Measurements from ENCODE around the gene PSORS1C2. TPM values are rescaled to one million over a fixed set of nuclear protein-coding genes. Genes with fewer than 3 reads are reported as not detected.
"Not testable (repeated sequence)": the region's sequence is repeated elsewhere in the genome, so short reads cannot be mapped to it uniquely, and the experiment has no call there.

Gene PSORS1C2
- polyA plus RNA-seq (2013), result not detected

GRCh38 chr6:31138982-31139381 lies at the start of gene PSORS1C2:
Gene PSORS1C2 (minus strand): TSS chr6:31139066. CDS start chr6:31139026, 40 bp downstream.
- 100% methylated on average over 2 of the region's 4 CpGs for WGBS (ENCODE audit: insufficient coverage)
- POLR2A ChIA-PET, result no interaction called here
- Histone ChIP-seq H3K9me3 (ENCODE audit: control extremely low read depth in 1 of 5, control insufficient read depth in 4 of 5, insufficient read depth in 2 of 5, low read depth in 1 of 5, low read length in 4 of 5) (no peaks in the 10 kb centered on the region), H3K27me3 (replicated peaks in 2 of 5; ENCODE audit: control insufficient read depth in 4 of 5, insufficient read depth in 5 of 5, low read length in 4 of 5) (peaks cover 0 to 2% (median 0%) of the 10 kb centered on the region in 5 experiments), H3K36me3 (ENCODE audit: control insufficient read depth in 4 of 4, insufficient read depth in 4 of 4, low read length in 3 of 4) (peaks cover 0 to 17% (median 10%) of the 10 kb centered on the region in 4 experiments), H3K4me1 (ENCODE audit: control extremely low read depth in 1 of 4, control insufficient read depth in 4 of 4, insufficient read depth in 4 of 4, low read length in 3 of 4) (peaks cover 0 to 7% (median 4%) of the 10 kb centered on the region in 4 experiments), H3K4me3 (ENCODE audit: control insufficient read depth in 1 of 7, extremely low read depth in 1 of 7, insufficient read depth in 4 of 7, low read depth in 2 of 7, low read length in 6 of 7) (peak within 1 kb of the TSS in 1 of 7 experiments; percentile 44), H3K27ac (ENCODE audit: insufficient read depth in 1 of 2, low read depth in 1 of 2, low read length in 2 of 2, poor library complexity in 1 of 2, severe bottlenecking in 2 of 2) (no peak within 1 kb of the TSS)
- CTCF ChIA-PET, result interaction anchor here (0.6 to 5.1 kb wide), 9 partner anchors 8 to 233 kb away, joined by 3 to 31 read pairs (median 5); no protein-coding TSS in a partner anchor
- no peak for DNase-seq

- H3K4me1 ChIP-seq (ENCODE audit: control extremely low read depth in 1 of 4, control insufficient read depth in 4 of 4, insufficient read depth in 4 of 4, low read length in 3 of 4), result peaks cover 0 to 3% (median 0%) of the 10 kb centered on the region in 4 experiments
- H3K4me3 ChIP-seq (ENCODE audit: control insufficient read depth in 1 of 7, extremely low read depth in 1 of 7, insufficient read depth in 4 of 7, low read depth in 2 of 7, low read length in 6 of 7), result no peak overlapping the region
- CTCF ChIA-PET, result no interaction called here
- no peaks in the 10 kb centered on the region for H3K27me3 ChIP-seq (replicated peaks in 2 of 5; ENCODE audit: control insufficient read depth in 4 of 5, insufficient read depth in 5 of 5, low read length in 4 of 5)
- no peaks in the 10 kb centered on the region for H3K9me3 ChIP-seq (ENCODE audit: control extremely low read depth in 1 of 5, control insufficient read depth in 4 of 5, insufficient read depth in 2 of 5, low read depth in 1 of 5, low read length in 4 of 5)
- H3K36me3 ChIP-seq (ENCODE audit: control insufficient read depth in 4 of 4, insufficient read depth in 4 of 4, low read length in 3 of 4), result no peaks in the 10 kb centered on the region
- no peak overlapping the region for H3K27ac ChIP-seq (ENCODE audit: insufficient read depth in 1 of 2, low read depth in 1 of 2, low read length in 2 of 2, poor library complexity in 1 of 2, severe bottlenecking in 2 of 2)
- DNase-seq, result no peak
- POLR2A ChIA-PET, result no interaction called here
- 83% methylated on average over 2 of the region's 5 CpGs for WGBS (ENCODE audit: insufficient coverage)
Measured at GRCh38 chr6:31187780-31188194, 48.9 kb upstream of the PSORS1C2 start.

- Histone ChIP-seq H3K4me3 (ENCODE audit: control insufficient read depth in 1 of 7, extremely low read depth in 1 of 7, insufficient read depth in 4 of 7, low read depth in 2 of 7, low read length in 6 of 7) (no peak overlapping the region), H3K4me1 (ENCODE audit: control extremely low read depth in 1 of 4, control insufficient read depth in 4 of 4, insufficient read depth in 4 of 4, low read length in 3 of 4) (peaks cover 0 to 3% (median 0%) of the 10 kb centered on the region in 4 experiments), H3K36me3 (ENCODE audit: control insufficient read depth in 4 of 4, insufficient read depth in 4 of 4, low read length in 3 of 4) (no peaks in the 10 kb centered on the region), H3K27ac (ENCODE audit: insufficient read depth in 1 of 2, low read depth in 1 of 2, low read length in 2 of 2, poor library complexity in 1 of 2, severe bottlenecking in 2 of 2) (no peak overlapping the region), H3K27me3 (replicated peaks in 2 of 5; ENCODE audit: control insufficient read depth in 4 of 5, insufficient read depth in 5 of 5, low read length in 4 of 5) (no peaks in the 10 kb centered on the region), H3K9me3 (ENCODE audit: control extremely low read depth in 1 of 5, control insufficient read depth in 4 of 5, insufficient read depth in 2 of 5, low read depth in 1 of 5, low read length in 4 of 5) (no peaks in the 10 kb centered on the region)
- 96% methylated on average over 20 of the region's 24 CpGs for WGBS (ENCODE audit: insufficient coverage)
- no peak for DNase-seq
- POLR2A ChIA-PET, result no interaction called here
- CTCF ChIA-PET, result no interaction called here
Measured at GRCh38 chr6:31186052-31186734, 47.3 kb upstream of the PSORS1C2 start.

GRCh38 chr6:31185695-31186051 lies 46.8 kb upstream of the PSORS1C2 start:
- 100% methylated on average over 1 of the region's 4 CpGs for WGBS (ENCODE audit: insufficient coverage)
- POLR2A ChIA-PET; CTCF ChIA-PET; H3K27me3 ChIP-seq (replicated peaks in 2 of 5; ENCODE audit: control insufficient read depth in 4 of 5, insufficient read depth in 5 of 5, low read length in 4 of 5); H3K27ac ChIP-seq (ENCODE audit: insufficient read depth in 1 of 2, low read depth in 1 of 2, low read length in 2 of 2, poor library complexity in 1 of 2, severe bottlenecking in 2 of 2); H3K36me3 ChIP-seq (ENCODE audit: control insufficient read depth in 4 of 4, insufficient read depth in 4 of 4, low read length in 3 of 4); H3K4me1 ChIP-seq (ENCODE audit: control extremely low read depth in 1 of 4, control insufficient read depth in 4 of 4, insufficient read depth in 4 of 4, low read length in 3 of 4); H3K9me3 ChIP-seq (ENCODE audit: control extremely low read depth in 1 of 5, control insufficient read depth in 4 of 5, insufficient read depth in 2 of 5, low read depth in 1 of 5, low read length in 4 of 5); H3K4me3 ChIP-seq (ENCODE audit: control insufficient read depth in 1 of 7, extremely low read depth in 1 of 7, insufficient read depth in 4 of 7, low read depth in 2 of 7, low read length in 6 of 7); DNase-seq: not testable (repeated sequence)

- WGBS (ENCODE audit: insufficient coverage), result 100% methylated on average over 3 of the region's 6 CpGs
- POLR2A ChIA-PET, result not testable (repeated sequence)
- CTCF ChIA-PET, result interaction anchor here (0.8 to 1.0 kb wide), 2 partner anchors 13 to 18 kb away, joined by 3 to 4 read pairs; no protein-coding TSS in a partner anchor
Measured at GRCh38 chr6:31183859-31184258, 45.0 kb upstream of the PSORS1C2 start.

GRCh38 chr6:31183287-31183686 lies 44.4 kb upstream of the PSORS1C2 start:
- H3K27ac ChIP-seq (ENCODE audit: insufficient read depth in 1 of 2, low read depth in 1 of 2, low read length in 2 of 2, poor library complexity in 1 of 2, severe bottlenecking in 2 of 2); H3K27me3 ChIP-seq (replicated peaks in 2 of 5; ENCODE audit: control insufficient read depth in 4 of 5, insufficient read depth in 5 of 5, low read length in 4 of 5); H3K9me3 ChIP-seq (ENCODE audit: control extremely low read depth in 1 of 5, control insufficient read depth in 4 of 5, insufficient read depth in 2 of 5, low read depth in 1 of 5, low read length in 4 of 5); H3K4me1 ChIP-seq (ENCODE audit: control extremely low read depth in 1 of 4, control insufficient read depth in 4 of 4, insufficient read depth in 4 of 4, low read length in 3 of 4); POLR2A ChIA-PET; H3K4me3 ChIP-seq (ENCODE audit: control insufficient read depth in 1 of 7, extremely low read depth in 1 of 7, insufficient read depth in 4 of 7, low read depth in 2 of 7, low read length in 6 of 7); H3K36me3 ChIP-seq (ENCODE audit: control insufficient read depth in 4 of 4, insufficient read depth in 4 of 4, low read length in 3 of 4); DNase-seq: not testable (repeated sequence)
- 100% methylated on average over 1 of the region's 2 CpGs for WGBS (ENCODE audit: insufficient coverage)
- CTCF ChIA-PET, result interaction anchor here (0.9 to 1.0 kb wide), 2 partner anchors 18 to 31 kb away, joined by 3 to 4 read pairs; no protein-coding TSS in a partner anchor

More at GRCh38 chr6:31183859-31184258, 45.0 kb upstream of the PSORS1C2 start:
- H3K27me3 ChIP-seq (replicated peaks in 2 of 5; ENCODE audit: control insufficient read depth in 4 of 5, insufficient read depth in 5 of 5, low read length in 4 of 5); H3K9me3 ChIP-seq (ENCODE audit: control extremely low read depth in 1 of 5, control insufficient read depth in 4 of 5, insufficient read depth in 2 of 5, low read depth in 1 of 5, low read length in 4 of 5); H3K36me3 ChIP-seq (ENCODE audit: control insufficient read depth in 4 of 4, insufficient read depth in 4 of 4, low read length in 3 of 4); DNase-seq; H3K4me1 ChIP-seq (ENCODE audit: control extremely low read depth in 1 of 4, control insufficient read depth in 4 of 4, insufficient read depth in 4 of 4, low read length in 3 of 4); H3K27ac ChIP-seq (ENCODE audit: insufficient read depth in 1 of 2, low read depth in 1 of 2, low read length in 2 of 2, poor library complexity in 1 of 2, severe bottlenecking in 2 of 2); H3K4me3 ChIP-seq (ENCODE audit: control insufficient read depth in 1 of 7, extremely low read depth in 1 of 7, insufficient read depth in 4 of 7, low read depth in 2 of 7, low read length in 6 of 7): not testable (repeated sequence)

GRCh38 chr6:31180500-31180899 lies 41.6 kb upstream of the PSORS1C2 start:
- Histone ChIP-seq H3K36me3 (ENCODE audit: control insufficient read depth in 4 of 4, insufficient read depth in 4 of 4, low read length in 3 of 4) (no peaks in the 10 kb centered on the region), H3K4me3 (ENCODE audit: control insufficient read depth in 1 of 7, extremely low read depth in 1 of 7, insufficient read depth in 4 of 7, low read depth in 2 of 7, low read length in 6 of 7) (peak overlapping the region; percentile 13 to 73 (median 44)), H3K4me1 (ENCODE audit: control extremely low read depth in 1 of 4, control insufficient read depth in 4 of 4, insufficient read depth in 4 of 4, low read length in 3 of 4) (peaks cover 0 to 9% (median 1%) of the 10 kb centered on the region in 4 experiments), H3K27ac (ENCODE audit: insufficient read depth in 1 of 2, low read depth in 1 of 2, low read length in 2 of 2, poor library complexity in 1 of 2, severe bottlenecking in 2 of 2) (no peak overlapping the region), H3K27me3 (replicated peaks in 2 of 5; ENCODE audit: control insufficient read depth in 4 of 5, insufficient read depth in 5 of 5, low read length in 4 of 5) (no peaks in the 10 kb centered on the region), H3K9me3 (ENCODE audit: control extremely low read depth in 1 of 5, control insufficient read depth in 4 of 5, insufficient read depth in 2 of 5, low read depth in 1 of 5, low read length in 4 of 5) (no peaks in the 10 kb centered on the region)
- peak; percentile 81 to 84 (median 82) for DNase-seq
- POLR2A ChIA-PET, result no interaction called here
- WGBS (ENCODE audit: insufficient coverage), result 68% methylated on average over 20 of the region's 26 CpGs
- CTCF ChIA-PET, result interaction anchor here (0.9 to 1.5 kb wide), 2 partner anchors 16 to 42 kb away, joined by 3 read pairs; no protein-coding TSS in a partner anchor
